Measurements from ENCODE around the gene AURKAIP1. TPM values are rescaled to one million over a fixed set of nuclear protein-coding genes. Genes with fewer than 3 reads are reported as not detected.

Gene AURKAIP1
- total and polyA plus RNA-seq, 2 of the 13 experiments (the other 11 are each of a cell fraction or from before 2014, with no cell fraction given) = 69.5 to 175 TPM

- TF ChIP-seq, protein P1, sequence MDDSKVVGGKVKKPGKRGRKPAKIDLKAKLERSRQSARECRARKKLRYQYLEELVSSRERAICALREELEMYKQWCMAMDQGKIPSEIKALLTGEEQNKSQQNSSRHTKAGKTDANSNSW (CRISPR knock-in tag; IDR thresholded peaks at IDR 0.05; ENCODE audit: borderline replicate concordance) = no peak
- TF ChIP-seq RFXANK (CRISPR knock-in tag; IDR thresholded peaks at IDR 0.05) = peak; percentile 79; the same call in 1 of the 2 replicates
- peak; percentile 43; the same call in 1 of the 2 replicates for TF ChIP-seq ZNF816 (CRISPR knock-in tag; IDR thresholded peaks at IDR 0.05; ENCODE audit: borderline replicate concordance)
- peak; percentile 94; the same call in 1 of the 2 replicates for TF ChIP-seq CCDC6 (CRISPR knock-in tag; IDR thresholded peaks at IDR 0.05)
- no peak for TF ChIP-seq SRSF9 (IDR thresholded peaks at IDR 0.05; ENCODE audit: borderline replicate concordance, insufficient read depth, low read depth, low read length, poor library complexity, severe bottlenecking)
- peak; percentile 73; the same call in 1 of the 2 replicates for TF ChIP-seq RCOR2 (CRISPR knock-in tag; IDR thresholded peaks at IDR 0.05)
- no peak for TF ChIP-seq NAIF1 (CRISPR knock-in tag; IDR thresholded peaks at IDR 0.05; ENCODE audit: borderline replicate concordance)
- TF ChIP-seq ZNF138 (CRISPR knock-in tag; IDR thresholded peaks at IDR 0.05; ENCODE audit: low read depth) = no peak
- TF ChIP-seq BRCA1 (CRISPR knock-in tag; IDR thresholded peaks at IDR 0.05) = peak; percentile 94; the same call in 1 of the 2 replicates
- TF ChIP-seq PRDM15 (CRISPR knock-in tag; IDR thresholded peaks at IDR 0.05) = no peak
- TF ChIP-seq KDM5B (CRISPR knock-in tag; IDR thresholded peaks at IDR 0.05; ENCODE audit: borderline replicate concordance) = peak; percentile 83; the same call in 1 of the 2 replicates
- no peak for TF ChIP-seq HNRNPK (IDR thresholded peaks at IDR 0.05; ENCODE audit: low read depth, low read length, poor library complexity, severe bottlenecking)
- TF ChIP-seq ZBTB26 (CRISPR knock-in tag; IDR thresholded peaks at IDR 0.05; ENCODE audit: borderline replicate concordance) = peak; percentile 84; the same call in 1 of the 2 replicates
- peak; percentile 95; the same call in 1 of the 2 replicates for TF ChIP-seq ZNF614 (CRISPR knock-in tag; IDR thresholded peaks at IDR 0.05; ENCODE audit: borderline replicate concordance)
- TF ChIP-seq IRX3 (CRISPR knock-in tag; IDR thresholded peaks at IDR 0.05; ENCODE audit: borderline replicate concordance, low read depth) = 0 out of 2 replicates have a peak, but pooled peaks have one; percentile 66
- TF ChIP-seq MXD1 (CRISPR knock-in tag; IDR thresholded peaks at IDR 0.05) = no peak; the same call in none of the 2 replicates
- TF ChIP-seq POGZ (CRISPR knock-in tag; IDR thresholded peaks at IDR 0.05) = peak; percentile 71
- no peak for TF ChIP-seq ZNF225 (CRISPR knock-in tag; IDR thresholded peaks at IDR 0.05)
- no peak; the same call in 1 of the 2 replicates for TF ChIP-seq TMF1 (CRISPR knock-in tag; IDR thresholded peaks at IDR 0.05; ENCODE audit: low read depth)
- TF ChIP-seq ZFP41 (CRISPR knock-in tag; IDR thresholded peaks at IDR 0.05; ENCODE audit: borderline replicate concordance) = no peak
- TF ChIP-seq SALL2 (CRISPR knock-in tag; IDR thresholded peaks at IDR 0.05) = peak; percentile 88
- TF ChIP-seq ZBTB25 (CRISPR knock-in tag; IDR thresholded peaks at IDR 0.05) = peak; percentile 97
Observed at GRCh38 chr1:1400576-1401456, 25.8 kb upstream of the AURKAIP1 start (continued).
